Lower leg skin (tissue), 4 donors: ENCODE measurements around the gene ANKIB1. TPM values are rescaled to one million over a fixed set of nuclear protein-coding genes. Genes with fewer than 3 reads are reported as not detected.

Experiments used
- DNase-seq, 2 donors: peaks; one replicate each; pipeline ENCODE4 v3.0.0-alpha.2; 2019; ENCODE audit warnings: low spot score in 2 of 2
- H3K4me3 ChIP-seq: fragments of 200-600 bp; sonication (generic); 2 replicates; pipeline ENCODE4 v1.5.1; 2017; ENCODE audit warnings: mild to moderate bottlenecking, low read depth; ENCODE audit not compliant: poor library complexity, severe bottlenecking
- POLR2A ChIP-seq, 2 donors: fragments of 450-650 bp; IDR thresholded peaks; one replicate each; pipeline ENCODE4 v1.6.1; 2016 to 2017; ENCODE audit warnings: antibody characterized with exemption in 2 of 2, mild to moderate bottlenecking in 1 of 2, moderate library complexity in 1 of 2
- WGBS, 2 donors: methylation state at CpG; one replicate each; pipeline ENCODE4 v1.1.5; 2018; 5-methylcytosine and 5-hydroxymethylcytosine counted together
- intact Hi-C: fragments of 100-400 bp; cut with DNase I; formaldehyde crosslinking; loops from one replicate; pipeline ENCODE4 v1.15.0; 2023; ENCODE audit warnings: low total_unique reads
- total RNA-seq, 4 donors: library from RNA; depleted of rRNA; stranded (reverse); fragments of >200 nt; gene quantifications; one replicate each; pipeline ENCODE4 v1.1.0, GENCODE V29; 2016
- TF ChIP-seq, protein P1 (sequence below), 3 donors: fragments of 450-650 bp; IDR thresholded peaks; one replicate each; pipeline ENCODE4 v1.5.1; 2016; ENCODE audit warnings: antibody characterized with exemption in 3 of 3, mild to moderate bottlenecking in 3 of 3, moderate library complexity in 2 of 3

ANKIB1 gene
- total RNA-seq, 4 donors from 2014 or later = 26.9 to 57.7 (median 34.5) TPM

DNA sequence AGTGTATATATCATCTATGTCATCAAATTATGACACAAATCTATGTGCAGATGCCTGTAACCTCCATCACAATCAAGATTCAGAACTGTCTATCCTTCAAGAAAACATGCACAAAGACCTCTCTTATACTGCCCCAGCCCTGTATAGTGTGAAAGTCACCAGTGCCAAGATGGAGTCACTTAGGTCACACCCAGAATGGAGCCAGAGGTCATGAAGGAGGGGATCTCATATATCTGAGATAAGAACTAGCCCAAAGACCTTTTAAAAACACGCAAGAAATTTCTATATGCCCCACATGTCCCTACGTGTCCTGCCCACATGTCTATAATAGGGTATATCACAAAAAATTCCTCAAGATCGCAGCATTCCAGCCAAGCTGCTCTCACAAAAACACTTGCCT is 181.4 kb downstream of the ANKIB1 start:
- DNase-seq = no peak
- intact Hi-C loops = no loop called here
- 79 to 81% methylated on average over 3 of the region's 3 CpGs for WGBS, 2 donors
- TF ChIP-seq, protein P1, sequence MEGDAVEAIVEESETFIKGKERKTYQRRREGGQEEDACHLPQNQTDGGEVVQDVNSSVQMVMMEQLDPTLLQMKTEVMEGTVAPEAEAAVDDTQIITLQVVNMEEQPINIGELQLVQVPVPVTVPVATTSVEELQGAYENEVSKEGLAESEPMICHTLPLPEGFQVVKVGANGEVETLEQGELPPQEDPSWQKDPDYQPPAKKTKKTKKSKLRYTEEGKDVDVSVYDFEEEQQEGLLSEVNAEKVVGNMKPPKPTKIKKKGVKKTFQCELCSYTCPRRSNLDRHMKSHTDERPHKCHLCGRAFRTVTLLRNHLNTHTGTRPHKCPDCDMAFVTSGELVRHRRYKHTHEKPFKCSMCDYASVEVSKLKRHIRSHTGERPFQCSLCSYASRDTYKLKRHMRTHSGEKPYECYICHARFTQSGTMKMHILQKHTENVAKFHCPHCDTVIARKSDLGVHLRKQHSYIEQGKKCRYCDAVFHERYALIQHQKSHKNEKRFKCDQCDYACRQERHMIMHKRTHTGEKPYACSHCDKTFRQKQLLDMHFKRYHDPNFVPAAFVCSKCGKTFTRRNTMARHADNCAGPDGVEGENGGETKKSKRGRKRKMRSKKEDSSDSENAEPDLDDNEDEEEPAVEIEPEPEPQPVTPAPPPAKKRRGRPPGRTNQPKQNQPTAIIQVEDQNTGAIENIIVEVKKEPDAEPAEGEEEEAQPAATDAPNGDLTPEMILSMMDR (IDR thresholded peaks at IDR 0.05) = no peak
- no peak for TF ChIP-seq POLR2A (IDR thresholded peaks at IDR 0.05)
- no peak overlapping the region for H3K4me3 ChIP-seq

DNA sequence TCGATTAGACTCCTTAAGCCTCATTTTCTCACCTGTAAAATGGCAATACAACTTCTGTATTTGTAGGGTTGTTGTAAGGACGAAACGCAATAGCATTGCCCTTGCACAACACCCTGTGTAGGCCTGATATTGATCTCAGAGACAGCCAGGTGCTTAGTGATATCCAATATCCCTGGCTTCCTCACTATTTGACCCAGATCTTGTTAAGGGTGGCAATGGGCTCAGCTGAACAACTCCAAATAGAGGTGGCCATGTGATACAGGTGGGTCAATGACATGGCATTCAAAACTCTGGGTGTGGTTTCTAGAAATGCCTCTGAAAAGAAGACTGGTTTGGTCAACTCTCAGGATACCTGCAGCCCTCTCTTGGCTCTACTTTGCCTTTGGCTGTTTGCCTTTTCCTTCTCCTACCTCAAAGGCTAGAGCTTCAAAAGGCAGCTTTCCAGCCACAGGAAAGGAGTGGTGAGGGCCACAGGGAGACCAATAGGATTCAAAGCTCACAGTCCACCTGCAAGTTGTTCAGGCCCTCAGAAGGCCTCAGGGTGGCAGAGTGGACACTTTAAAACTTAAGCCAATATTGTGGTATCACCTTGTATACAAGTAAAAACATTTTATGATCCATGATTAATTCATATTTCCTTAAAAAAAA is 186.6 kb downstream of the ANKIB1 start:
- no peak for DNase-seq
- TF ChIP-seq, protein P1 (IDR thresholded peaks at IDR 0.05) = no peak
- no peak for TF ChIP-seq POLR2A (IDR thresholded peaks at IDR 0.05)
- no peak overlapping the region for H3K4me3 ChIP-seq
- intact Hi-C loops = no loop called here
- 85 to 94% methylated on average over 3 of the region's 3 CpGs for WGBS, 2 donors

DNA sequence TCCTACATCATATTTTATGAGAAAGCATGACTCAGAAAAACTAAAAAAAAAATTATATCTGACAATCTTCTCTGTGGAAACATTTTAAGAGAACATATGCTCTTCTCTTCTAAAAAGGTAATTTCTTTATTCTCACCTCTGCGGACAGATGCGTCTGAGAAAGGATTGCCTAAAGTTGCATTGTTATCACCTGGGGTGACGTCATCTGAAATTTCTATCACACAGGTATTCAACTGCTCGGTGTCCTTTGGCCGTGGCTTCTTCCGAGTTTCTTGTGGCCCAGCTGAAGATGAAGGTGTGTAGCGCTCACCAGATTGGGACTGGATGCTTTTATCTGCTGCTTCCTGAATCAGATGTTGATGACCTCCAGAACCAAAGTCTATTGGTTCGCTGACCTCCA is 187.2 kb downstream of the ANKIB1 start:
- no peak for DNase-seq
- 93 to 94% methylated on average over 8 of the region's 8 CpGs for WGBS, 2 donors
- TF ChIP-seq, protein P1 (IDR thresholded peaks at IDR 0.05) = no peak
- TF ChIP-seq POLR2A (IDR thresholded peaks at IDR 0.05) = no peak
- intact Hi-C loops = no loop called here
- no peak overlapping the region for H3K4me3 ChIP-seq

DNA sequence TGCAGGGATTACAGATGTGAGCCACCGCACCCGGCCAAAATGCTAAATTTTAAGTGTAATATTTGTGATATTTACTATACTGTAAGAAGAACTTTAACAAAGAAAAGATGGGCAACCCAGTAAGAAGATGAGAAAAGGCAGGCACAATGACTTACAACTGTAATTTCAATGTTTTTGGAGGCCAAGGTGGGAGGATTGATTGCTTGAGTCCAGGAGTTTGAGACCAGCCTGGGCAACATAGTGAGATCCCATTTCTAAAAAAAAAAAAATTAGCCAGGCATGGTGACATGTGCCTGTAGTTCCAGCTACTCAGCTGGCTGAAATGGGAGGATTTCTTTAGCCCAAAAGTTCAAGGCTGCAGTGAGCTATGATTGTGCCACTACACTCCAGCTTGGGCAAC is 189.8 kb downstream of the ANKIB1 start:
- intact Hi-C loops = no loop called here
- TF ChIP-seq POLR2A (IDR thresholded peaks at IDR 0.05) = no peak
- TF ChIP-seq, protein P1 (IDR thresholded peaks at IDR 0.05) = no peak
- WGBS, 2 donors = 93 to 96% methylated on average over 2 of the region's 2 CpGs
- no peak overlapping the region for H3K4me3 ChIP-seq
- no peak for DNase-seq

DNA sequence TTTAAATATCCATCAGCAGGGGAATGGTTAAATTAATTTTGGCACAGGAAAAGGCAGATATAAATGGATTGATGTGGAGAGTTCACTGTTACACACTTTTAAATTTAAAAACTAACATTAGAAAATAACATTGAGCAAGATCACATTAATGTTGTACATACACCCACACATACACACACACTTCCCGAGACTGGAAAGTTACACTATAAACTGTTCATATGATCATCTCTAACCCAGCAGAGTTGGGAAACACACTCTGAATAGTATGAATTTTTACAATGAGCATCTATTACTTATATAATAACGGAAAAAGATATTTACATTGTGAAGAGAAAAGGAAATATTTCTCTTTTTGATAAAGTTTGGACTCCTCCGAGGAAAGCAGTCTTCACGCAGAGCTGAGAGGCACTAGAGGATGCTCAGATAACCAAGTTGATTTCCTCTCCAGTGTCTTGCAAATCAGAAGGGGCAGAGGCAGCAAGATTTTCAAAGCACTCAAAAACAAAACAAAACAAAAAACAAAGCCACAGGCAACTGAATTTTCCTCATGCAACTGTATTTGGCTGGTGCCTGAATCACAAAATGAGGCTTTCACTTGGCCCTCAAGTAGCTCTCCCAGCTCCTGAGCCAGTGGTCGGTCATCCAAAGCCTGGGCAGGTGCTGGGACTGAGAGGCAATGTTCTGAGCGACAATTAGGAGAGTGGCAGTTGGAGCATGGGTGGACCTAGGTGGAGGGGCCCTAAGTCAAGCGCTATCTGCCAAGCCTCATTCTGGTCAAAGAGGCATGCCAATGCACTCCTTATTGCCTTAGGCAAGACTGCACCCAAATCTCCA is 191.1 kb downstream of the ANKIB1 start:
- TF ChIP-seq, protein P1 (IDR thresholded peaks at IDR 0.05) = no peak
- no peak for TF ChIP-seq POLR2A (IDR thresholded peaks at IDR 0.05)
- 66 to 72% methylated on average over 7 of the region's 7 CpGs for WGBS, 2 donors
- no peak for DNase-seq
- H3K4me3 ChIP-seq = no peak overlapping the region
- intact Hi-C loops = no loop called here
